Hematopoietic multipotent progenitor cell treated with erythropoietin and hydrocortisone succinate and interleukin-3 and kit ligand, for 4 days (in vitro differentiated cells): ENCODE results near the gene APBA2.

Experiments used
- DNase-seq: peaks from one replicate; pipeline ENCODE4 v3.0.0-alpha.2; 2015

Gene APBA2

GRCh38 chr15:29110733-29111132, 225.0 kb downstream of the APBA2 start:
- DNase-seq = no peak

GRCh38 chr15:29111705-29112281, 226.0 kb downstream of the APBA2 start:
- no peak for DNase-seq

GRCh38 chr15:29113336-29114220, 227.8 kb downstream of the APBA2 start:
- DNase-seq = peak; percentile 31

- DNase-seq = no peak
These were observed 228.7 kb downstream of the APBA2 start for GRCh38 chr15:29114221-29115092.

GRCh38 chr15:29115093-29115991, 229.6 kb downstream of the APBA2 start:
- DNase-seq = peak; percentile 24

DNA sequence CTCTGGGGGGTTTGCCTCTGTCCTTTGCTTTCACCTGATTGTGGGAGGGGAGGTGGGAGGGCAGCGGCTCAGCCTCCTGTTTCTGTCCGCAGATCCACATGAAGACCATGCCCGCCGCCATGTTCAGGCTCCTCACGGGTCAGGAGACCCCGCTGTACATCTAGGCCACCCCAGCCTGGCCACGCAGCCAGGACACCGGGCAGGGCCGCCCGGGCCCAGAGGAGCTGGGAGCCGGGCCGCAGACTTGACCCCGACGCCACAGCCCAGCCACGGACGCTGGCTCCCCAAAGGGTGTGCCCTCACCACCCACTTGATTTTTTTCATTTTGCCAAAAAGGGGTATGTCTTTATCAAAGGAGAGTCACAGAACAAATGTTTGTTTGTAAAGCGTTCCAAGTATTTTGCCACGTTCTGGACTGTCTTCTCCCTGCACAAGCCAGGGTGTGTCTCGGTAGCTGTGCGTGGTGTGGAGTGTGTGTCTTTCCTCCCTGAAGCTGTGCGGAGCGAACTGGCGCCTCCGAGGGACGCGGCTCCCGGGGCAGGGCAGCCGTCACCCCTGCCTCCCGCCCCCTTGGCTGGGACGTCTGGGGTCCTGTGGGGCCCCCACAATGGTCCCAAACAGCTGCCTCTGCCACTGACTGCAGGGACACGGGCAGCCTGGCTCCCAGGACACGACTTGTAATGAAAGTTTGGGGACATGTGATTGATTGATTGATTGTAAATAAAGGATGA, 231.4 kb downstream of the APBA2 start:
- no peak for DNase-seq

DNA sequence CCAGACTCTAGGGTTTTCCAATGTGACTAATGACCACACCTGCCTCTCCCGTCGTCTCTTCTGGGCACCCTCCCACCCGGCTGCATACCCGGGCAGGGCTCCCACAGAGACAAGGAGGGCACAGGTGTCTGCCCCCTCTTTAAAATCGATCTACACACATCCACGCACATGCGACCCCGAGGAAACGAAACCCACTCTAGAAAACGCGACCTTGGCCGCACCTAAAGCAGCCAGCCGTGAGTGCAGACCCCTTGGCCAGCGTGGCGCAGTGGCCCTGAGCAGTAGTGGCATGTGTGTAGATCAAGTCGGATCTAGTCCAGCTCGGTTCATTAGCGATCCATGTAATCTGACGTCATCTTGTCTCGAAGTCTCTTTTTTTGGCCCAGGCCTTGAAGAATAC, 232.0 kb downstream of the APBA2 start:
- DNase-seq = no peak

DNA sequence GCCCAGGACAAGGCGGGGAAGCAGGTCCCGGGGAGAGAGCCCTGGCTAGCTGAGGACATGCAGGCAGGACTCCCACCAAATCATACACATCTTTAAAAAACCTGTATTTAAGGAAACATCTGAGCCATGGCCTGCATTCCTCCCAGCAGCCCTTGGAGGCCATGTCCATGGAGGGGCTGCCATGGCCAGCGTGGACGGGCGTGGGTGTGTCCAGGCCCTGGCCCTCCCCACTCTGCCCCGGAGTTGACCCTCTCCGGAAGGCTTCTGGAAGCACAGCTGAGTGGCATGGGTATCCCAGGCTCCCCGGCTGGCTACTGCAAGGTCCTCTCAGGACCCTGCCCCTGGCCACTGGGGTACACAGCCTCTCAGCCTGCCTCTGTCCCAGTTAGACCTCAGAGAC, 234.1 kb downstream of the APBA2 start:
- DNase-seq = no peak

GRCh38 chr15:29120593-29121368, 235.0 kb downstream of the APBA2 start:
- DNase-seq = no peak

GRCh38 chr15:29121369-29121656, 235.5 kb downstream of the APBA2 start:
- DNase-seq = no peak

GRCh38 chr15:29121907-29122306, 236.1 kb downstream of the APBA2 start:
- DNase-seq = no peak

GRCh38 chr15:29122506-29122905, 236.7 kb downstream of the APBA2 start:
- no peak for DNase-seq

DNA sequence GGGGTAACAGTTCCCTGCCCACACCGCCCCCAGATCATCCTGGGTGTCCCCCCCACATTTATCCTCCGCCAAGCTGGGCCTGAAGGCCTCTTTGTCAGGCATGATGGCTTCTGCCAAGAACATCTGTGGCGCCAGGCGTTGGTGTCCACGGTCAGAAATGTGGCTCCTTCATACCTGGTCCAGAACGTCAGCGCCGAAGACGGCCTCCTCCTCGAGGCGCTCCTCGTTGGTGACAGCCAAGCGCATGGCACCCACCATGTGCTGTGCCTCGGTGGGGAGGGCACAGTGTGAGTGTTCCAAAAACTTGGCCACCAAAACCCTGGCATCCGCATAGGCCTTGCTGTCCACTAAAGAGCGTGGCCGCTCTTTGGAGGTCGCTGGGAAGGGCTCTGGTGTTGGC, 237.4 kb downstream of the APBA2 start:
- DNase-seq = no peak

DNA sequence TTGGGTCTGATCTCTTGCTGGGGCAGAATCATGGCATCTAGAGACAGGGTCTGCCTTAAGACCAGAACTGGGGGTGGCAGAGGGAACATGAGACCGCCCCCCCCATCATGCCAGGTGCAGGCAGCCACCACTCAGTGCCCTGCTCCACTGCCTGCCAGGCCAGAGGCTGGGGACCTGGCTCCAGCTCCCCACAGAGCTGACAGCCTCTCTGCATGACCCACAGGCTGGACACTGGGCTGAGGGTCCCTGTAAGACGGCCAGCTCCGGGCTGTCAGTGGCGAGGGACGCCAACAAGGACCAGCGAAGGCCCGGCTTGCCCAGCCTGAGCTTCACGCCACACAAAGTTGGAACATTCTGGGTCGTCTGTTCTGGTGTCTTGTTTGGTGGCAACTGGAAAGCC, 238.2 kb downstream of the APBA2 start:
- DNase-seq = no peak

- no peak for DNase-seq
These were observed 239.0 kb downstream of the APBA2 start for GRCh38 chr15:29124581-29125381.

GRCh38 chr15:29125382-29126207, 239.8 kb downstream of the APBA2 start:
- no peak for DNase-seq

- no peak for DNase-seq
These were observed 240.4 kb downstream of the APBA2 start for GRCh38 chr15:29126208-29126536.

- DNase-seq = peak; percentile 47
These were observed 241.2 kb downstream of the APBA2 start for GRCh38 chr15:29126821-29127461.
